Left colon (tissue), 2 donors: ENCODE results near the gene PTOV1. TPM values are rescaled to one million over a fixed set of nuclear protein-coding genes. Genes with fewer than 3 reads are reported as not detected.
"Not testable (repeated sequence)": the region's sequence is repeated elsewhere in the genome, so short reads cannot be mapped to it uniquely, and the experiment has no call there.

Experiments used
- ATAC-seq: fragments of 200-7000 bp; cut with Tn5 transposase; one replicate; pipeline ENCODE4 v1.9.1; 2020; ENCODE audit warnings: mild to moderate bottlenecking, moderate library complexity
- DNase-seq, 2 donors: peaks; one replicate each; pipeline ENCODE4 v3.0.0-alpha.2; 2020
- intact Hi-C, 2 donors: fragments of 100-400 bp; cut with DNase I in 1 of 2; cut with micrococcal nuclease in 1 of 2; formaldehyde crosslinking; loops; one replicate each; pipeline versions ENCODE4 v1.11.2 to v1.14.0; 2022; cut with DNase I, micrococcal nuclease
- total RNA-seq, 2 donors: library from RNA; stranded (reverse); fragmentation: NEBNext Ultra II Directional; extraction: Animal tissue kit (Norgen Biotek cat#: 25700); gene quantifications; one replicate each; pipeline ENCODE4 v1.2.1, GENCODE V29; 2021
- donor health status: DM: no; HTN: no; CAD: no.
- donor health status: DM: yes; HTN: yes; CAD: no.

PTOV1 gene
- total RNA-seq, 2 donors from 2014 or later = 95.3 to 95.5 TPM

- no peak for DNase-seq
- intact Hi-C loops = no loop called here
- ATAC-seq = no peak
These were observed 36.9 kb upstream of the PTOV1 start for GRCh38 chr19:49814010-49814409.

GRCh38 chr19:49816590-49816989 lies 34.4 kb upstream of the PTOV1 start:
- DNase-seq (no peak), ATAC-seq (no peak)
- intact Hi-C loops = no loop called here

- ATAC-seq (peak; percentile 82), DNase-seq (peak; percentile 73 to 91)
- intact Hi-C loops = no loop called here
These were observed 32.9 kb upstream of the PTOV1 start, which contains the start of gene MED25 for GRCh38 chr19:49817964-49818648. Gene MED25 (plus strand): TSS chr19:49818289. CDS start chr19:49818342, 53 bp downstream.

GRCh38 chr19:49818649-49819370 lies 32.1 kb upstream of the PTOV1 start:
- DNase-seq (peak in 1 of 2 donors; percentile 31), ATAC-seq (peak; percentile 5)
- intact Hi-C loops = no loop called here

GRCh38 chr19:49819452-49820115 lies 31.4 kb upstream of the PTOV1 start:
- ATAC-seq, DNase-seq, intact Hi-C loops: not testable (repeated sequence)

- no peak for ATAC-seq
These were observed 30.8 kb upstream of the PTOV1 start for GRCh38 chr19:49820125-49820524.

GRCh38 chr19:49823472-49823871 lies 27.5 kb upstream of the PTOV1 start:
- intact Hi-C loops = no loop called here
- ATAC-seq = no peak
- no peak for DNase-seq

More at GRCh38 chr19:49820125-49820524, 30.8 kb upstream of the PTOV1 start:
- DNase-seq = no peak
- intact Hi-C loops = no loop called here

GRCh38 chr19:49824662-49825061 lies 26.3 kb upstream of the PTOV1 start:
- intact Hi-C loops = no loop called here
- no peak for DNase-seq

GRCh38 chr19:49827034-49827433 lies 23.9 kb upstream of the PTOV1 start:
- intact Hi-C loops = no loop called here
- DNase-seq = no peak
- ATAC-seq = no peak

More at GRCh38 chr19:49824662-49825061, 26.3 kb upstream of the PTOV1 start:
- ATAC-seq = no peak

GRCh38 chr19:49829200-49829599 lies 21.8 kb upstream of the PTOV1 start:
- no peak for ATAC-seq
- no peak for DNase-seq
- intact Hi-C loops = no loop called here

- ATAC-seq (no peak), DNase-seq (no peak)
- intact Hi-C loops = no loop called here
These were observed 21.2 kb upstream of the PTOV1 start for GRCh38 chr19:49829721-49830120.

- intact Hi-C loops = no loop called here
- no peak for ATAC-seq
- DNase-seq = no peak
These were observed 20.2 kb upstream of the PTOV1 start for GRCh38 chr19:49830766-49831165.

- intact Hi-C loops = no loop called here
- ATAC-seq = no peak
- DNase-seq = no peak
These were observed 19.4 kb upstream of the PTOV1 start for GRCh38 chr19:49831592-49831991.

GRCh38 chr19:49832556-49832955 lies 18.4 kb upstream of the PTOV1 start:
- ATAC-seq (no peak), DNase-seq (no peak)
- intact Hi-C loops = no loop called here

- no peak for ATAC-seq
- intact Hi-C loops = no loop called here
- DNase-seq = no peak
These were observed 17.4 kb upstream of the PTOV1 start for GRCh38 chr19:49833599-49833998.

GRCh38 chr19:49835562-49835961 lies 15.4 kb upstream of the PTOV1 start:
- ATAC-seq (peak; percentile 11), DNase-seq (no peak)
- intact Hi-C loops = no loop called here

GRCh38 chr19:49836176-49837008 lies 14.6 kb upstream of the PTOV1 start:
- DNase-seq = no peak
- intact Hi-C loops = no loop called here

GRCh38 chr19:49837009-49837310 lies 14.0 kb upstream of the PTOV1 start:
- DNase-seq (no peak), ATAC-seq (no peak)
- intact Hi-C loops = no loop called here

More at GRCh38 chr19:49836176-49837008, 14.6 kb upstream of the PTOV1 start:
- ATAC-seq = no peak

GRCh38 chr19:49837425-49837824 lies 13.5 kb upstream of the PTOV1 start:
- DNase-seq = no peak
- intact Hi-C loops = no loop called here
- no peak for ATAC-seq
